Esophagus squamous epithelium (tissue), 4 donors: Measurements from ENCODE around the gene UIMC1.

Experiments
- POLR2A ChIP-seq, 4 donors: fragments of 450-650 bp; IDR thresholded peaks; one replicate each; pipeline ENCODE4 v1.6.1; 2017; ENCODE audit warnings: antibody characterized with exemption in 4 of 4, mild to moderate bottlenecking in 4 of 4, moderate library complexity in 3 of 4
- TF ChIP-seq, protein P1 (sequence below), 6 experiments: fragments of 450-650 bp in 4 of 6; fragments of 200-600 bp in 2 of 6; sonication (generic) in 2 of 6; IDR thresholded peaks; one replicate each; pipeline ENCODE4 v1.5.1; 2016 to 2019; ENCODE audit warnings: antibody characterized with exemption in 6 of 6, mild to moderate bottlenecking in 4 of 6, moderate library complexity in 4 of 6

DNA sequence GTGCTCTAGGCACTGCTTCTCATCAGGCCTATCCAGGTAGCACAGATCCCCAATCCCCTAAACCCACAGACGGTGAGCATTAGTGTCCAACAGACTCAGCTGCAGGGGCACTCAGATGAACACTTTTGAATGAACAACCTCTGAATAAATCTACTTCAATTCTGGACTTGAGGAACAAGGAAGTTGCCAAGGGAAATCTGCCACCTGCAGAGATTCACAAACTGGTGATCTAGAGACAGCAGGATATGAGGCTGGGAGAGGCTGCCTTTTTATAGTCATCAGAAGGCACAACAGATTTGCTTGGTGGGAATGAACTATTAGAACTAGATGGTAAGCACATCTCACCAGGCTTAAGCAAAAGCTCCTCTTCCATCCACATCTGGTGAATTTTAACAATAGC lies 100.5 kb downstream of the UIMC1 start:
- TF ChIP-seq, protein P1, sequence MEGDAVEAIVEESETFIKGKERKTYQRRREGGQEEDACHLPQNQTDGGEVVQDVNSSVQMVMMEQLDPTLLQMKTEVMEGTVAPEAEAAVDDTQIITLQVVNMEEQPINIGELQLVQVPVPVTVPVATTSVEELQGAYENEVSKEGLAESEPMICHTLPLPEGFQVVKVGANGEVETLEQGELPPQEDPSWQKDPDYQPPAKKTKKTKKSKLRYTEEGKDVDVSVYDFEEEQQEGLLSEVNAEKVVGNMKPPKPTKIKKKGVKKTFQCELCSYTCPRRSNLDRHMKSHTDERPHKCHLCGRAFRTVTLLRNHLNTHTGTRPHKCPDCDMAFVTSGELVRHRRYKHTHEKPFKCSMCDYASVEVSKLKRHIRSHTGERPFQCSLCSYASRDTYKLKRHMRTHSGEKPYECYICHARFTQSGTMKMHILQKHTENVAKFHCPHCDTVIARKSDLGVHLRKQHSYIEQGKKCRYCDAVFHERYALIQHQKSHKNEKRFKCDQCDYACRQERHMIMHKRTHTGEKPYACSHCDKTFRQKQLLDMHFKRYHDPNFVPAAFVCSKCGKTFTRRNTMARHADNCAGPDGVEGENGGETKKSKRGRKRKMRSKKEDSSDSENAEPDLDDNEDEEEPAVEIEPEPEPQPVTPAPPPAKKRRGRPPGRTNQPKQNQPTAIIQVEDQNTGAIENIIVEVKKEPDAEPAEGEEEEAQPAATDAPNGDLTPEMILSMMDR (IDR thresholded peaks at IDR 0.05), result no peak
- no peak for TF ChIP-seq POLR2A (IDR thresholded peaks at IDR 0.05)
